Mesendoderm (in vitro differentiated cells): Measurements from ENCODE around the gene MACROD1.

ENCODE experiments used
- DNase-seq: peaks from one replicate; pipeline ENCODE4 v3.0.0; 2013
- H2AK5ac ChIP-seq: 2 replicates; pipeline ENCODE4 v1.6.1; 2013; ENCODE audit warnings: low read length, inconsistent platforms
- H2BK120ac ChIP-seq: 2 replicates; pipeline ENCODE4 v1.6.1; 2013; ENCODE audit warnings: low read depth, mild to moderate bottlenecking, low read length, moderate library complexity, mixed read lengths
- H2BK15ac ChIP-seq: replicated peaks from 2 replicates; pipeline ENCODE4 v1.6.1; 2013; ENCODE audit warnings: low read depth, mild to moderate bottlenecking, moderate library complexity
- H2BK5ac ChIP-seq: 2 replicates; pipeline ENCODE4 v1.6.1; 2013; ENCODE audit warnings: low read length, inconsistent platforms
- H3K18ac ChIP-seq: 2 replicates; pipeline ENCODE4 v1.6.1; 2013; ENCODE audit warnings: mild to moderate bottlenecking, low read length, mixed read lengths
- H3K23ac ChIP-seq: one replicate; pipeline ENCODE4 v1.6.1; 2013; ENCODE audit warnings: low read length
- H3K27ac ChIP-seq: 2 replicates; pipeline ENCODE4 v1.5.1; 2013; ENCODE audit warnings: low read depth, mild to moderate bottlenecking, inconsistent platforms, low read length, moderate library complexity
- H3K27me3 ChIP-seq: 2 replicates; pipeline ENCODE4 v1.6.1; 2013; ENCODE audit warnings: low read length, control low read depth, mild to moderate bottlenecking, inconsistent platforms; ENCODE audit not compliant: insufficient read depth, poor library complexity
- H3K36me3 ChIP-seq: 2 replicates; pipeline ENCODE4 v1.6.1; 2013; ENCODE audit warnings: low read length, inconsistent platforms; ENCODE audit not compliant: control insufficient read depth, insufficient read depth
- H3K4ac ChIP-seq: one replicate; pipeline ENCODE4 v1.6.1; 2013; ENCODE audit warnings: low read depth, mild to moderate bottlenecking, low read length, moderate library complexity
- H3K4me1 ChIP-seq: 2 replicates; pipeline ENCODE4 v1.6.1; 2013; ENCODE audit warnings: low read depth, low read length, inconsistent platforms; ENCODE audit not compliant: control insufficient read depth
- H3K4me2 ChIP-seq: 2 replicates; pipeline ENCODE4 v1.6.1; 2013; ENCODE audit warnings: low read length
- H3K4me3 ChIP-seq: 2 replicates; pipeline ENCODE4 v1.5.1; 2013; ENCODE audit warnings: mild to moderate bottlenecking, low read length
- H3K56ac ChIP-seq: one replicate; pipeline ENCODE4 v1.6.1; 2013; ENCODE audit warnings: low read length
- H3K79me1 ChIP-seq: 2 replicates; pipeline ENCODE4 v1.6.1; 2013; ENCODE audit warnings: low read length, inconsistent platforms
- H3K79me2 ChIP-seq: 2 replicates; pipeline ENCODE4 v1.6.1; 2013; ENCODE audit warnings: mild to moderate bottlenecking, low read length; ENCODE audit not compliant: control insufficient read depth, insufficient read depth
- H3K9ac ChIP-seq: 2 replicates; pipeline ENCODE4 v1.6.1; 2013; ENCODE audit warnings: low read length, inconsistent platforms
- H4K5ac ChIP-seq: one replicate; pipeline ENCODE4 v1.6.1; 2013; ENCODE audit warnings: low read length
- H4K8ac ChIP-seq: one replicate; pipeline ENCODE4 v1.6.1; 2013; ENCODE audit warnings: low read depth, mild to moderate bottlenecking, control low read depth, low read length, moderate library complexity
- WGBS: extraction: QIAGEN DNeasy Blood & Tissue Kit; methylation state at CpG from one replicate; pipeline ENCODE4 v1.1.7; 2013; ENCODE audit warnings: low lambda C conversion rate, missing lambda C conversion rate; ENCODE audit not compliant: insufficient coverage; ENCODE audit errors: extremely low coverage; 5-methylcytosine and 5-hydroxymethylcytosine counted together

MACROD1 gene

GRCh38 chr11:63993100-63993499, 172.8 kb downstream of the MACROD1 start:
- H3K27ac ChIP-seq, result no peak overlapping the region
- H4K8ac ChIP-seq, result no peak overlapping the region
- no peak overlapping the region for H2BK5ac ChIP-seq
- H3K9ac ChIP-seq, result no peak overlapping the region
- peaks cover 10% of the 10 kb centered on the region for H3K79me1 ChIP-seq
- no CpG with 5 or more reads among the region's 5 CpGs for WGBS
- peaks cover 2% of the 10 kb centered on the region for H3K4me1 ChIP-seq
- H3K18ac ChIP-seq, result no peak overlapping the region
- DNase-seq, result no peak
- H3K4me2 ChIP-seq, result no peak overlapping the region
- no peak overlapping the region for H3K56ac ChIP-seq
- H3K27me3 ChIP-seq, result no peaks in the 10 kb centered on the region
- H2AK5ac ChIP-seq, result no peak overlapping the region
- H4K5ac ChIP-seq, result no peak overlapping the region
- H3K79me2 ChIP-seq, result peaks cover 4% of the 10 kb centered on the region
- H3K4ac ChIP-seq, result no peak overlapping the region
- no peak overlapping the region for H3K4me3 ChIP-seq
- no peak overlapping the region for H3K23ac ChIP-seq
- H2BK120ac ChIP-seq, result no peak overlapping the region
- H2BK15ac ChIP-seq, result no peak overlapping the region
- peaks cover 15% of the 10 kb centered on the region for H3K36me3 ChIP-seq

- H3K36me3 ChIP-seq, result peaks cover 7% of the 10 kb centered on the region
Observed at GRCh38 chr11:63991558-63991957, 174.4 kb downstream of the MACROD1 start.

GRCh38 chr11:63986932-63987513, 178.9 kb downstream of the MACROD1 start:
- Histone ChIP-seq H3K4me1 (peaks cover 5% of the 10 kb centered on the region), H4K5ac (no peak overlapping the region), H4K8ac (no peak overlapping the region), H2BK15ac (no peak overlapping the region), H3K27ac (peak overlapping the region; percentile 99), H3K79me2 (peaks cover 17% of the 10 kb centered on the region), H3K9ac (peak overlapping the region; percentile 97), H3K4ac (no peak overlapping the region), H2AK5ac (peak overlapping the region; percentile 69), H3K4me3 (peak overlapping the region; percentile 97), H3K79me1 (peaks cover 22% of the 10 kb centered on the region), H2BK5ac (peak overlapping the region; percentile 63), H3K56ac (peak overlapping the region; percentile 99), H3K36me3 (peaks cover 5% of the 10 kb centered on the region), H3K18ac (no peak overlapping the region), H3K27me3 (no peaks in the 10 kb centered on the region), H2BK120ac (no peak overlapping the region), H3K23ac (peak overlapping the region; percentile 94), H3K4me2 (peak overlapping the region; percentile 98)
- no CpG with 5 or more reads among the region's 25 CpGs for WGBS
- DNase-seq, result no peak

More at GRCh38 chr11:63991558-63991957, 174.4 kb downstream of the MACROD1 start:
- Histone ChIP-seq H3K56ac (no peak overlapping the region), H2BK5ac (no peak overlapping the region), H4K5ac (no peak overlapping the region), H3K4me3 (no peak overlapping the region), H3K18ac (no peak overlapping the region), H3K23ac (no peak overlapping the region), H3K9ac (no peak overlapping the region), H3K4ac (no peak overlapping the region), H4K8ac (no peak overlapping the region), H3K4me1 (peaks cover 5% of the 10 kb centered on the region), H2AK5ac (no peak overlapping the region), H3K4me2 (no peak overlapping the region), H3K27me3 (no peaks in the 10 kb centered on the region), H3K27ac (no peak overlapping the region), H2BK15ac (no peak overlapping the region), H3K79me2 (peaks cover 17% of the 10 kb centered on the region), H2BK120ac (no peak overlapping the region), H3K79me1 (peaks cover 22% of the 10 kb centered on the region)
- DNase-seq, result no peak
- no CpG with 5 or more reads among the region's 10 CpGs for WGBS

GRCh38 chr11:63986156-63986931, 179.6 kb downstream of the MACROD1 start, which contains the start of gene OTUB1:
Gene OTUB1 (plus strand): TSS chr11:63986438. CDS start chr11:63986457, 19 bp downstream.
- peak within 1 kb of the TSS; percentile 95 for H2BK5ac ChIP-seq
- peak within 1 kb of the TSS; percentile 90 for H3K4ac ChIP-seq
- peak within 1 kb of the TSS; percentile 84 for H3K18ac ChIP-seq
- H2AK5ac ChIP-seq, result peak within 1 kb of the TSS; percentile 69
- peak within 1 kb of the TSS; percentile 97 for H3K9ac ChIP-seq
- peak within 1 kb of the TSS; percentile 98 for H3K4me2 ChIP-seq
- H3K27me3 ChIP-seq, result no peaks in the 10 kb centered on the region
- no peak within 1 kb of the TSS for H2BK15ac ChIP-seq
- H3K27ac ChIP-seq, result peak within 1 kb of the TSS; percentile 99
- DNase-seq, result peak; percentile 99
- peak within 1 kb of the TSS; percentile 99 for H3K56ac ChIP-seq
- peaks cover 22% of the 10 kb centered on the region for H3K79me1 ChIP-seq
- peaks cover 5% of the 10 kb centered on the region for H3K4me1 ChIP-seq
- H4K8ac ChIP-seq, result peak within 1 kb of the TSS; percentile 57
- H3K79me2 ChIP-seq, result peaks cover 17% of the 10 kb centered on the region
- H2BK120ac ChIP-seq, result no peak within 1 kb of the TSS
- H3K4me3 ChIP-seq, result peak within 1 kb of the TSS; percentile 97
- H3K23ac ChIP-seq, result peak within 1 kb of the TSS; percentile 94
- no CpG with 5 or more reads among the region's 63 CpGs for WGBS
- no peak within 1 kb of the TSS for H4K5ac ChIP-seq
- peaks cover 5% of the 10 kb centered on the region for H3K36me3 ChIP-seq

GRCh38 chr11:63985812-63986155, 180.1 kb downstream of the MACROD1 start:
- Histone ChIP-seq H3K23ac (no peak overlapping the region), H2BK120ac (no peak overlapping the region), H3K79me2 (peaks cover 15% of the 10 kb centered on the region), H3K4me1 (peaks cover 5% of the 10 kb centered on the region), H3K79me1 (peaks cover 22% of the 10 kb centered on the region), H4K8ac (no peak overlapping the region), H3K9ac (peak overlapping the region; percentile 42), H2BK5ac (no peak overlapping the region), H3K18ac (no peak overlapping the region), H4K5ac (no peak overlapping the region), H2AK5ac (no peak overlapping the region), H2BK15ac (no peak overlapping the region), H3K4me3 (no peak overlapping the region), H3K36me3 (peaks cover 3% of the 10 kb centered on the region), H3K56ac (peak overlapping the region; percentile 30), H3K27me3 (no peaks in the 10 kb centered on the region), H3K4me2 (peak overlapping the region; percentile 66), H3K4ac (no peak overlapping the region), H3K27ac (peak overlapping the region; percentile 99)
- no peak for DNase-seq
- WGBS, result no CpG with 5 or more reads among the region's 18 CpGs
